NCI-H2171 treated with DMSO at 0.1 percent for 48 hours (cell line): ENCODE measurements around the gene ECM2.
A peak's percentile ranks its signal among the peaks of the same experiment; 100 is the strongest.
"Not testable (repeated sequence)": the region's sequence is repeated elsewhere in the genome, so short reads cannot be mapped to it uniquely, and the experiment has no call there.

Source experiments
- DNase-seq: peaks from one replicate; lab custom pipeline; 2025; lab: John Stamatoyannopoulos, UW

The ECM2 gene

GRCh38 chr9:92535940-92536850, at the start of gene ECM2:
ECM2 (minus strand) TSS chr9:92535990; CDS start chr9:92522866, 13,124 bp downstream.
- DNase-seq: peak; percentile 7

DNA sequence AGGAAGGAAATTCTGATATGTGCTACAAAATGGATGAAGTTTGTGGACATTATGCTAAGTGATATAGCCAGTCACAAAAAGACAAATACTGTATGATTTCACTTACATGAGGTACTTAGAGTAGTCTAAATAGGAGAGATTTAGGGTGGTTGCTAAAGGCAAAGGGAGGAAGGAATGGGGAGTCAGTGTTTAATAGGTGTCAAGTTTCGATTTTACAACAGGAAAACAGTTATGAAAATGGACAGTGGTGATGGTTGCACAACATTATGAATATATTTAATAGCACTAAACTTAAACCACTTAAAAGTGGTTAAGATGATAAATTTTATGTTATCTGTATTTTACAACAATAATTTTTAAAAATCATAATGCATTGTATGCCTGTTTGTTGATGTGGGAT, 40.4 kb upstream of the ECM2 start:
- DNase-seq: no peak

- DNase-seq: not testable (repeated sequence)
These were observed 37.8 kb upstream of the ECM2 start for GRCh38 chr9:92573612-92574011.

DNA sequence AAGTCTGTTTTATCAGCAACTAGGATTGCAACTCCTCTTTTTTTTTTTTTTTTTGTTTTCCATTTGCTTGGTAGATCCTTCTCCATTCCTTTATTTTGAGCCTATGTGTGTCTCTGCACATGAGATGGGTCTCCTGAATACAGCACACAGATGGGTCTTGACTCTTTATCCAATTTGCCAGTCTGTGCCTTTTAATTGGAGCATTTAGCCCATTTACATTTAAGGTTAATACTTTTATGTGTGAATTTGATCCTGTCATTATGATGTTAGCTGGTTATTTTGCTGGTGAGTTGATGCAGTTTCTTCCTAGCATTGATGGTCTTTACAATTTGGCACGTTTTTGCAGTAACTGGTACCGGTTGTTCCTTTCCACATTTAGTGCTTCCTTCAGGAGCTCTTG, 36.1 kb upstream of the ECM2 start:
- DNase-seq: not testable (repeated sequence)

GRCh38 chr9:92564982-92565381, 29.2 kb upstream of the ECM2 start:
- DNase-seq: peak; percentile 32

DNA sequence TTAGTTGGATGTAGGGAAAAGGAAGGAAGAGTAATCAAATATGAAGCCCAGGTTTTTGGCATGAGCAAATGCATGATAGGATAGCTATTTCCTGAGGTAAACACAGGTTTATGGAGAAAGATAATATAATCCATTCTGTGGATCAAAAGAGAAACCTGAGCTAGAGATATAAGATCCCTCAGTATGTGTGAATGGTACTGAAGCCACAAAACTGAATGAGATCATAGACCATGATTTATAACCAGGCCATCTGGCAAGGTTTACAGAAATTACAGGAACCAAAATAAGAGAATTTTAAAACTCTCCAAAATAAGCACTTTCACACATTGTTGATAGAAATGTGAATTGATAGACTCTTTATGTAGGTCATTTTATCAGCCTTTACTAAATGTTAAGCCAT, 28.7 kb upstream of the ECM2 start:
- peak; percentile 84 for DNase-seq

- peak; percentile 53 for DNase-seq
These were observed 27.6 kb upstream of the ECM2 start for GRCh38 chr9:92563116-92564100.

DNA sequence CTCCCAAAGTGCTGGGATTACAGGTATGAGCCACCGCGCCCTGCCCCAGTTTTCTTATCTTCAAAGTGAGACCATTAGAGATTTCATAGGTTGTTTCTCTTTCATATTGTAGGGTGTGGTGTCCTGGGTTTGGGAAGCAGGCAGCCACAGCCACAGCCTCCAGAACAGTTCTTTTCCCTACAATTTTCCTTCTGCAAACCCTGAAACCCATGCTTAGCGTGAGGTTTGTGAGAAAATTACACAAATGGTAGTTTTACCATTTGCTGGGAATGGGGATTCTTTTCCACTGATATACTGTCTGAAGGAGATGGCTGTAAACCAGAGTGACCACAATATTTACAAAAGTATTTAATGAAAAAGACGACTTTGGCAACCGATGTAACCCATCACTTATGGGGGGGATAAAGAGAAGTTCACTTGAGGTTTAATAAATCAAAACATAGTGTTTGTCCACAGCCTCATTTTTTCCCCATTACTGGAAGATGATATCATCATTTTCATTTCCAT, 26.7 kb upstream of the ECM2 start:
- no peak for DNase-seq

- peak; percentile 84 for DNase-seq
These were observed 25.9 kb upstream of the ECM2 start for GRCh38 chr9:92561374-92562330.

- DNase-seq: no peak
These were observed 23.0 kb upstream of the ECM2 start for GRCh38 chr9:92558612-92559374.

- no peak for DNase-seq
These were observed 15.0 kb upstream of the ECM2 start for GRCh38 chr9:92550765-92551164.

DNA sequence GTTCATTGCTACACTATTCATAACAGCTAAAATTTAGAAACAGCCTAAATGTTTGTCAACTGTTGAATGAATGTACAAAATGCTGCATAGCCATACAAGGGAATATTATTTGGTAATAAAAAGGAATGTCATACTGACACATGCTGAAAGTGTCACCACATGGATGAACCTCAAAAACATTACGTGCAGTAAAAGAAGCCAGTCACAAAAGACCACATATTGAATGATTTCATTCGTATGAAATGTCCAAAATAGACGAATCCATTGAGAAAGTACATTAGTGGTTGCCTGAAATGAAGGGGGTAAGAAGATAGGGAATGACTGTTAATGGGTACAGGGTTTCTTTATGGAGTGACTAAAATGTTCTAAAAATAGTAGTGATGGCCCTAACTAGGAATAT, 11.6 kb upstream of the ECM2 start:
- DNase-seq: no peak

- no peak for DNase-seq
These were observed 9.3 kb upstream of the ECM2 start for GRCh38 chr9:92545002-92545510.

- no peak for DNase-seq
These were observed 8.2 kb upstream of the ECM2 start for GRCh38 chr9:92543972-92544371.

- DNase-seq: no peak
These were observed 2.8 kb upstream of the ECM2 start for GRCh38 chr9:92538541-92538940.

DNA sequence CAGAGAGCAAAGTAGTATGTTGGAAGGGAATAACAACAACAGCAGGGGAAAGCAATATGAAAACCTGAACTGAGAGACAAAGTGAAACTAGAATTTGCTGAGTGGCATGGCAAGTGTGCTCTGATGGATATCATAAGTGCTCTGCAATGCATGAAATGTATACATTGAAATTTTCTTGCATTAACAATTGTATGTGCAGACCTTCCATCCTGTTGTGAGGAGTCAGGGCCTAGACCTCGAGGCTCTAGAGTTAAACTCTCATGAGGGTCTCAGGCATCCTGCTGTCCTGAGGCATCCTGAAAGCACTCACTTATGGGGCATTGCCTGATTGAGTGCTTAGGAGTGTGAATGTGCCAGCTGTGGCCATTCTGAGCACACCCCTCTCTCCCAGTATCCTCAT, 1.1 kb downstream of the ECM2 start:
- DNase-seq: no peak

DNA sequence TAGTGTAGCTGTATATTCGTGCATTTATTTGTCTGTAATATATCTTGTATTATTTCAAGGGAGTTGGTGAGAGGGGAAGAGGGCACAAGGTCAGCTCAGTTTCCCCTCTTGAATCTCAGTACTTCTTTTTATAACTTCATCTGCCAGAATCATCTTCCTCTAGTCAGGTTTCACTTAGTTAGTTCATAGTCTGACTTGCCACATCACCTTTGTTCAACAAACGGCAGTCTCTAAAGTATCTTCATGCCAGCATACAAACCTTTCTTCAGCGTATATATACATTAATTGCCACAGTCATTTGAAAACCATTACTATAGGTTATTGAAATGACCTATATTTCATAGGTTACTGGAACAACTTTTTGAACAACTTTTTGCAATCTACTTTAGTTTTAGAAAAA, 1.6 kb downstream of the ECM2 start:
- no peak for DNase-seq

DNA sequence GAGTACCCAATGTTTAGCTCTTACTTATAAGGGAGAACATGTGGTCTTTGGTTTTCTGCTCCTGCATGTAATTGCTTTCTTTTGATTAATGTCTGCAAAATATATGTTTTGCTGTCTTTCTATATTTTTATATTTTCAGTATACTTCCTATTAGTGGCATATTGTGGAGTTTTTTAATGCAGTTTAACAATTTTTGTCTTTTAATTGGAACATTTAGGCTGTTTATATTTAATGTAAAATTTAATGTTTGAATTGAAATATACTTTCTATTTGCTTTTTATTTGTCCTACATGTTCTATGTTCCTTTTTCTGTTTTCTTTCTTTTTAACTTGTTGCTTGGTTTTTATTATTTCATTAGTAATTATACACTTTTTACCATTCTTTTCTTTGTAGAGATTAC, 4.9 kb downstream of the ECM2 start:
- no peak for DNase-seq

DNA sequence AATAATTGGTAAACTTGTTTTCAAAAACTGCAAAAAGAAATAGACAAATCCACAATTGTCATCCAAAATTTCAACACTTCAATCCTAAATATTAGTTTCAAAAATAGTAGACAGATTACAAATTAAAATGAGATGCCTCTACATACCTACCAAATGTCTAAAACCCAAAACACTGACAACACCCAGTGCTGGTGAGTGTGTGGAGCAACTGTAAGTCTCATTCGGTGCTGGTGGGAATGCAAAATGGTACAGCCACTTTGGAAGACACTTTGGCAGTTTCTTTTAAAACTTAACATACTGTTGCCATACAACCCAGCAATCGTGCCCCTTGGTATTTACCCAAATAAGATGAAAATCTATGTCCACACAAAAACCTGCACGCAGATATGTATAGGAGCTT, 6.7 kb downstream of the ECM2 start:
- DNase-seq: no peak

- DNase-seq: no peak
These were observed 7.3 kb downstream of the ECM2 start for GRCh38 chr9:92528522-92528849.
